ENCODE results near the gene ABLIM3. TPM values are rescaled to one million over a fixed set of nuclear protein-coding genes. Genes with fewer than 3 reads are reported as not detected.

Gene ABLIM3
- total and polyA plus RNA-seq, 2 donors (not counting 3 experiments of a cell fraction or from before 2014, with no cell fraction given): 16.7 to 42.1 TPM

DNA sequence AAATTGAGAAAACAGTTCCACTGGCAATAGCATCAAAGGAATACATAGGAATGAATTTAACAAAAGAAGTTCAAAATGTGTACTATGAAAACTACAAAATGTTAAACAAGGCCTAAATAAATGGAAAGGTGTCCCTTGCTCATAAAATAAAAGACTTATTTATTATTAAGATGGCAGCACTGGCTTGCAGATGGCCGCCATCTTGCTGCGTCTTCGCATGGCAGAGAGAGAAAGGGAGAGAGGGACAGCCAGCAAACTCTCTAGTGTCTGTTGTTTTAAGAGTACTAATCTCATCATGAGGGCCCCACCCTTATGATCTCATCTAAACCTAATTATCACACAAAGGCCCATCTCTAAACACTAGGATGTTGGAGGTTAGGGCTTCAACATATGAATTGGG, 47.1 kb downstream of the ABLIM3 start:
- intact Hi-C loops (cut with micrococcal nuclease): no loop called here
- no peaks in the 10 kb centered on the region for H3K79me2 ChIP-seq (ENCODE audit: control insufficient read depth, insufficient read depth, low read length)
- no peak for DNase-seq (ENCODE audit: low read depth, low spot score)
- ChIA-PET CTCF (no interaction called here), POLR2A (no interaction called here)
- H3K9me3 ChIP-seq (replicated peaks; ENCODE audit: control insufficient read depth, insufficient read depth, low read length): no peaks in the 10 kb centered on the region
- no peaks in the 10 kb centered on the region for H3K27me3 ChIP-seq (ENCODE audit: control insufficient read depth in 2 of 2, insufficient read depth in 2 of 2, low read length in 2 of 2)
- BruUV-seq (replicated peaks): no TSS peak
- H3K36me3 ChIP-seq (ENCODE audit: control insufficient read depth in 2 of 2, extremely low read depth in 1 of 2, insufficient read depth in 2 of 2, low read length in 2 of 2): peaks cover 0 to 3% of the 10 kb centered on the region in 2 experiments
- H4K20me1 ChIP-seq (replicated peaks; ENCODE audit: control insufficient read depth, extremely low read depth, insufficient read depth, low read length): no peaks in the 10 kb centered on the region
- H3K4me2 ChIP-seq (ENCODE audit: insufficient read depth, low read length): no peak overlapping the region
- no peak overlapping the region for H3K9ac ChIP-seq (replicated peaks; ENCODE audit: extremely low read depth, insufficient read depth, low read length)
- no peak overlapping the region for H3K27ac ChIP-seq (ENCODE audit: insufficient read depth, low read depth, low read length)
- no peaks in the 10 kb centered on the region for H3K9me1 ChIP-seq (replicated peaks; ENCODE audit: control insufficient read depth, extremely low read depth, insufficient read depth, low read length)
- H2AFZ ChIP-seq (ENCODE audit: low read depth, low read length): no peak overlapping the region
- peaks cover 17% of the 10 kb centered on the region for H3K4me1 ChIP-seq (ENCODE audit: control insufficient read depth, extremely low read depth, insufficient read depth, low read length)
- FAIRE-seq: no peak
- H3K4me3 ChIP-seq (replicated peaks in 1 of 3; ENCODE audit: insufficient read depth in 1 of 3, low read depth in 1 of 3, low read length in 3 of 3): no peak overlapping the region
- dilution Hi-C loops (cut with MboI; ENCODE audit: extremely low pct_ligation_motif_present, low sequenced_read_pairs): no loop called here
- TF ChIP-seq FOS (IDR thresholded peaks at IDR 0.05; ENCODE audit: borderline replicate concordance, insufficient read depth, low read length) (no peak), GATA2 (IDR thresholded peaks at IDR 0.05; ENCODE audit: insufficient read depth, insufficient read length, low read depth, low read length) (no peak), MYC (IDR thresholded peaks at IDR 0.05; ENCODE audit: low read depth, low read length) (no peak), JUN (IDR thresholded peaks at IDR 0.05; ENCODE audit: borderline replicate concordance, insufficient read depth, insufficient read length, low read depth) (no peak), EZH2 (IDR thresholded peaks at IDR 0.05; ENCODE audit: borderline replicate concordance, low read depth, low read length, severe bottlenecking) (no peak), POLR2AphosphoS5 (IDR thresholded peaks at IDR 0.05; ENCODE audit: insufficient read depth, low read depth, low read length) (no peak), POLR2A (IDR thresholded peaks at IDR 0.05; ENCODE audit: low read depth, low read length) (no peak)
- TF ChIP-seq, protein P1, sequence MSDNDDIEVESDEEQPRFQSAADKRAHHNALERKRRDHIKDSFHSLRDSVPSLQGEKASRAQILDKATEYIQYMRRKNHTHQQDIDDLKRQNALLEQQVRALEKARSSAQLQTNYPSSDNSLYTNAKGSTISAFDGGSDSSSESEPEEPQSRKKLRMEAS (IDR thresholded peaks at IDR 0.05; ENCODE audit: insufficient read depth, insufficient read length): no peak
- TF ChIP-seq, protein P2, sequence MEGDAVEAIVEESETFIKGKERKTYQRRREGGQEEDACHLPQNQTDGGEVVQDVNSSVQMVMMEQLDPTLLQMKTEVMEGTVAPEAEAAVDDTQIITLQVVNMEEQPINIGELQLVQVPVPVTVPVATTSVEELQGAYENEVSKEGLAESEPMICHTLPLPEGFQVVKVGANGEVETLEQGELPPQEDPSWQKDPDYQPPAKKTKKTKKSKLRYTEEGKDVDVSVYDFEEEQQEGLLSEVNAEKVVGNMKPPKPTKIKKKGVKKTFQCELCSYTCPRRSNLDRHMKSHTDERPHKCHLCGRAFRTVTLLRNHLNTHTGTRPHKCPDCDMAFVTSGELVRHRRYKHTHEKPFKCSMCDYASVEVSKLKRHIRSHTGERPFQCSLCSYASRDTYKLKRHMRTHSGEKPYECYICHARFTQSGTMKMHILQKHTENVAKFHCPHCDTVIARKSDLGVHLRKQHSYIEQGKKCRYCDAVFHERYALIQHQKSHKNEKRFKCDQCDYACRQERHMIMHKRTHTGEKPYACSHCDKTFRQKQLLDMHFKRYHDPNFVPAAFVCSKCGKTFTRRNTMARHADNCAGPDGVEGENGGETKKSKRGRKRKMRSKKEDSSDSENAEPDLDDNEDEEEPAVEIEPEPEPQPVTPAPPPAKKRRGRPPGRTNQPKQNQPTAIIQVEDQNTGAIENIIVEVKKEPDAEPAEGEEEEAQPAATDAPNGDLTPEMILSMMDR (IDR thresholded peaks at IDR 0.05; ENCODE audit: extremely low read depth in 1 of 2, insufficient read depth in 1 of 2, low read depth in 1 of 2, low read length in 2 of 2): no peak
